B cell (primary cell): ENCODE results near the gene TIAM2.

Source experiments
- CTCF ChIP-seq: fragments of 200-600 bp; IDR thresholded peaks from one replicate; pipeline ENCODE4 v1.8.0; 2022; ENCODE audit warnings: antibody characterized with exemption, mild to moderate bottlenecking
- EZH2 ChIP-seq: IDR thresholded peaks from 2 replicates; pipeline ENCODE4 v1.6.1; 2012; ENCODE audit warnings: borderline replicate concordance, low read depth, mild to moderate bottlenecking, moderate library complexity, low read length; ENCODE audit not compliant: insufficient read depth, poor library complexity, severe bottlenecking

- no peak for TF ChIP-seq CTCF
- TF ChIP-seq EZH2 = no peak
These were observed 127.3 kb downstream of the TIAM2 start for GRCh38 chr6:155122199-155122950.
